ENCODE results near the gene UVSSA. TPM values are rescaled to one million over a fixed set of nuclear protein-coding genes. Genes with fewer than 3 reads are reported as not detected.

UVSSA gene
- total RNA-seq, 1 experiment from 2014 or later, result 12.6 TPM

DNA sequence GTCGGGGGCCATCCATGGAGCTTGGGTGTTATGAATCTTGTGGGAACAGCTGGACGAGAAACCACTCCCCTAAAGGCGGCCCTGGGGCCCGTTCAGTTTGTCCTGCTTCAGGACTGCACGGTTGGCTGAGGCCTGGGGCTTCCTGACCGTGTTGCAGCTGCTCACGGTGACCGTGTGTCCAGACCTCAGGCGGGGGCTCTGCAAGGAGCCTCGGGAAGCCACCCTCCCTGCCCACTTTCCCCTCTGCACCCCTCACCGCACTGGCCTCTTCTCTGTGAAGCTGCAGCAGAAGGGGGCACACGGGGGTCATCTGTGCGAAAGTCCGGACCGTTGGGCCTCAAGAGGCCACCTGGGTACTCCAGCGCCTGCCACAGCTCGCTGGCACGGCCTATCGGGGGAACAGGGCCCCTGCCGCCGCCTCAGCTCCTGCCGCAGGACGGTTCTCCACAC is 29.4 kb downstream of the UVSSA start:
- DNase-seq, result no peak
- H3K36me3 ChIP-seq (replicated peaks; ENCODE audit: control insufficient read depth, insufficient read depth, low read length), result no peaks in the 10 kb centered on the region; the same call in 1 of the 2 replicates
- H3K4me3 ChIP-seq (ENCODE audit: insufficient read depth, low read depth, low read length), result no peak overlapping the region
- H3K27me3 ChIP-seq (ENCODE audit: control insufficient read depth, insufficient read depth, low read length), result no peaks in the 10 kb centered on the region

GRCh38 chr4:1376841-1377605 is 30.0 kb downstream of the UVSSA start:
- H3K36me3 ChIP-seq (replicated peaks; ENCODE audit: control insufficient read depth, insufficient read depth, low read length), result no peaks in the 10 kb centered on the region
- H3K4me3 ChIP-seq (ENCODE audit: insufficient read depth, low read depth, low read length), result no peak overlapping the region
- no peak for DNase-seq
- no peaks in the 10 kb centered on the region for H3K27me3 ChIP-seq (ENCODE audit: control insufficient read depth, insufficient read depth, low read length)

- Histone ChIP-seq H3K4me3 (ENCODE audit: insufficient read depth, low read depth, low read length) (no peak overlapping the region), H3K27me3 (ENCODE audit: control insufficient read depth, insufficient read depth, low read length) (no peaks in the 10 kb centered on the region), H3K36me3 (replicated peaks; ENCODE audit: control insufficient read depth, insufficient read depth, low read length) (no peaks in the 10 kb centered on the region)
- no peak for DNase-seq
Observed at GRCh38 chr4:1377606-1378261, 30.7 kb downstream of the UVSSA start.

DNA sequence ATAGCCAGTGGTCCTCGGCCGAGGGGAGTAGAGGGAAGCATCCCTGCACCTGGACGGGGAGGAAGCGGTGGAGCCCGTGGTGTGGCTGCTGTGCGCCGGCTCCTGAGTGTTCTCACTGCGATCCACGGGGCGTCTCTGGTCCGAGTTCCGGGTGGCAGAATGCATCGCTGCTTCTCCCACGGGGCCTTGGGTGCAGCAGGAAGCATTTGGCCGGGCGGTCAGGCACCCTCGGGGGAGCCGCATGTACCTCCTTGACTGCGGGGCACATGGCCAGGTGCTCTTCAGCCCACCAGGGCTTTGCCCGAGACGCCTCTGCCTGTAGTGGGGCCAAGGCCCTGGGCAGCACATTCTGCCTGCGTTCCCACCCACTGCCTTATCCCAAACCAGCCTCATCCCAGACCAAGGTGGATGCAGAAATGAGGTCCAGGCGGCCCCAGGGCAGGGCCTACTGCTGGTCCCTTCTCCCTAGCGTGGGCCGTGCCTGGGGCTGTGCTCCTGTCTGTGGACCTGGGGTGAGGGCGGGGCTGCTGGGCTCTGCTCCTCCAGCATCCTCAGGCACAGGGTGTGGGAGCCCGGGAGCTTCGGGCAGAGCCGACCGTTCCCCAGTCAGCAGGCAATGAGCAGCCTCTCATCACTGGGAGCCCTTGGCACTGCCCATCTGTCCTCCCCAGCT is 31.7 kb downstream of the UVSSA start:
- H3K36me3 ChIP-seq (replicated peaks; ENCODE audit: control insufficient read depth, insufficient read depth, low read length), result no peaks in the 10 kb centered on the region
- no peak for DNase-seq
- no peak overlapping the region for H3K4me3 ChIP-seq (ENCODE audit: insufficient read depth, low read depth, low read length)
- H3K27me3 ChIP-seq (ENCODE audit: control insufficient read depth, insufficient read depth, low read length), result no peaks in the 10 kb centered on the region

GRCh38 chr4:1379351-1379781 is 32.4 kb downstream of the UVSSA start:
- DNase-seq, result no peak

DNA sequence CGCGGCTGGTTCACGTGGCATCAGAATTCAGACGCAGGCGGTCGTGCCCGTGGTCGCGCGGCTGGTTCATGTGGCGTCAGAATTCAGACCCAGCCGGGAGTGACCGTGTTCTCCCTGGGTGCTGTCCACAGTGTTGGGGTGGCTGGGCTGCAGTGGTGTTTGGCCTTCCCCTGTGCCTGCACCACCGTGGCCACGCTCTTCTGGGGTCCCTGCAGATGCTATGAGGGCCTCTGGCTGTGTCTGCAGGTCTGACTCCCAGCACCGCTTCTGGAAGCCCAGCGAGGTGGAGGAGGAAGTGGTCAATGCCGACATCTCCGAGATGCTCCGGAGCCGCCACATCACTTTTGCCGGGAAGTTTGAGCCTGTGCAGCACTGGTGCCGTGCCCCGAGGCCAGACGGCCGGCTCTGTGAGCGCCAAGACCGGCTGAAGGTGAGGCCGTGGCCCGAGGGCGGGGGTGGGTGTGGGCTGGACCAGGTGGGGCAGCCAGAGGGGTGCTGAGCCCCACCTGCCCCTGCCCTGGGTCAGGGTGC is 32.9 kb downstream of the UVSSA start:
- H3K4me3 ChIP-seq (ENCODE audit: insufficient read depth, low read depth, low read length), result no peak overlapping the region
- H3K36me3 ChIP-seq (replicated peaks; ENCODE audit: control insufficient read depth, insufficient read depth, low read length), result no peaks in the 10 kb centered on the region
- no peaks in the 10 kb centered on the region for H3K27me3 ChIP-seq (ENCODE audit: control insufficient read depth, insufficient read depth, low read length)
- DNase-seq, result no peak

More at GRCh38 chr4:1379351-1379781, 32.4 kb downstream of the UVSSA start:
- H3K27me3 ChIP-seq (ENCODE audit: control insufficient read depth, insufficient read depth, low read length), result no peaks in the 10 kb centered on the region
- H3K4me3 ChIP-seq (ENCODE audit: insufficient read depth, low read depth, low read length), result no peak overlapping the region
- no peaks in the 10 kb centered on the region for H3K36me3 ChIP-seq (replicated peaks; ENCODE audit: control insufficient read depth, insufficient read depth, low read length)

GRCh38 chr4:1380368-1381151 is 33.6 kb downstream of the UVSSA start:
- H3K27me3 ChIP-seq (ENCODE audit: control insufficient read depth, insufficient read depth, low read length), result no peaks in the 10 kb centered on the region
- DNase-seq, result no peak
- no peaks in the 10 kb centered on the region for H3K36me3 ChIP-seq (replicated peaks; ENCODE audit: control insufficient read depth, insufficient read depth, low read length)
- no peak overlapping the region for H3K4me3 ChIP-seq (ENCODE audit: insufficient read depth, low read depth, low read length)

- no peak for DNase-seq
- Histone ChIP-seq H3K36me3 (replicated peaks; ENCODE audit: control insufficient read depth, insufficient read depth, low read length) (peaks cover 2% of the 10 kb centered on the region; the same call in 1 of the 2 replicates), H3K4me3 (ENCODE audit: insufficient read depth, low read depth, low read length) (no peak overlapping the region), H3K27me3 (ENCODE audit: control insufficient read depth, insufficient read depth, low read length) (no peaks in the 10 kb centered on the region)
Observed at GRCh38 chr4:1381181-1381621, 34.2 kb downstream of the UVSSA start.

DNA sequence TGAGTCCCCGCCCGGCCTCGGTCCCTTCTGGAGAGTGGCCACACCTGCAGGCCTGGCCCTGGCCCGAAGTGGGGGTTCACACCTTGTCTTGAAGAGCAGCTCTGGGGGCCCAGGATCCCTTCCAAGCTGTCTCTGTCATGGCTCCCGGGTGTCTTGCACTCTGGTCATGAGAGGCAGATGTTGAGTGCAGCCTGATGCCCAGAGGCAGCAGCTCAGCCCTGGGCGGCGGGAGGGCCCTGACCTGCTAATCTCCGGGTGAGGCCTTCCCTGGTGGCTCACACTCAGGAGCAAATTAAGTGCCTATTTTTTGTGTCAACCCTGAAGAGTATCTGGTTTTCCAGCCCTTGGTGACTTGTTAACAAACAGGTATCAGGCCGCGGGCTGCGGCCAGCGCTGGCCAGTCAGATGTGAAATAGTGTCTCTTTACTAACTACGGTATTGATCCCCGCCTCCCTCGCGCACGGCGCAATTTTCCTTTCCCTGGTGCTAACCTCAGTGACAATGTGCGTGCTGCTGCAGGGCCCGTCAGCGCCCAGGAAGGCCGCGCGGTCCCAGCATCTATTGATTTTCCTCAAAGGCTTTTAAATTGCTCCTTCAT is 35.0 kb downstream of the UVSSA start:
- peaks cover 3% of the 10 kb centered on the region; the same call in 1 of the 2 replicates for H3K36me3 ChIP-seq (replicated peaks; ENCODE audit: control insufficient read depth, insufficient read depth, low read length)

DNA sequence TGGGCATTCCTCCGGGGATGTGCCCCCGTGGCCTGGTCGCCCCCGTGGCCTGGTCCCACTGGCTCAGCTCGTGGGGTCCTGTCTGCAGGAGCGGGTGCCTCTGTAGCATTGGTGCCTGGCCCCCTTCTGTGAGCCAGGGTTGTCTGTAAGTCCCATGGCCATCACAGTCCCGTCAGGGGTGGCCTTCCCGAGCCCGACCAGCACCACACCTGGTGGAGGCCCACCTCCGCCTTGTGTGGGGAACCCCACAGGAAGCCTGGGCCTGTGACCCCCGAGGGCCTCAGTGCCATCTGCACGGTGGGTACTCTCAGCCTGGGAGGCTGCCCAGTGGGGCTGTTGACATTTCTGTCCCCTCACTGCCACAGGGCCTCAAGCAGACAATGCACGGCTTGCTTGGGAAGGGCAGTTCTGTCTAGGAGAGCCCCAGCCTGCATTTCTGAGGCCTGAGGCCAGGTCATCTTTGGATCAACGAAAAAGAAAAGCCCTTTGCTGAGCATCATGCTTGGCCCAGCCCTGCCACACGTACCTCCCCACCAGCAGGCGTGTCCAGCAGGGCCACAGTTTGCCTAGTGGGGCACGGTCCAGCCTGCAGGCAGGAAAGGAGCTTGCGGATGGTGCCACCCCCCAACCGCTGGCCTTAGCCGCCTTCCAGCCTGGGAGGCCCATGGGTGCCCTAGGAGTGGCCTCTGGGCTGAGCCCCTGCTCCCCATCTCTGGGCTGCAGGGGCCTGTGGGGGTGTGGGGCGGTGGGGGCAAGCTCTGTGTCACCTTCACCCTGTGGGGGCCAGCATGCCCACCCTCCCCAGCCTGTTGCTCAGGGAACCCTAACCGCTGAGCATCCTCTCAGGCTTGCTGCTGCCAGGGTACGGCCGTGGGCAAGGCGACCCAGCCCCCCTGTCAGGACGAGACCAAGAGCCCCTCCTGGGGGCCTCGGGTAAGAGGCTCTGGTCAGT is 36.0 kb downstream of the UVSSA start:
- Histone ChIP-seq H3K27me3 (ENCODE audit: control insufficient read depth, insufficient read depth, low read length) (no peaks in the 10 kb centered on the region), H3K4me3 (ENCODE audit: insufficient read depth, low read depth, low read length) (no peak overlapping the region), H3K36me3 (replicated peaks; ENCODE audit: control insufficient read depth, insufficient read depth, low read length) (peaks cover 3% of the 10 kb centered on the region; the same call in 1 of the 2 replicates)
- no peak for DNase-seq

More for the DNA sequence above, 35.0 kb downstream of the UVSSA start:
- no peak for DNase-seq
- no peak overlapping the region for H3K4me3 ChIP-seq (ENCODE audit: insufficient read depth, low read depth, low read length)
- no peaks in the 10 kb centered on the region for H3K27me3 ChIP-seq (ENCODE audit: control insufficient read depth, insufficient read depth, low read length)

GRCh38 chr4:1383728-1384591 is 37.0 kb downstream of the UVSSA start:
- no peak overlapping the region for H3K4me3 ChIP-seq (ENCODE audit: insufficient read depth, low read depth, low read length)
- peaks cover 3% of the 10 kb centered on the region; the same call in 1 of the 2 replicates for H3K36me3 ChIP-seq (replicated peaks; ENCODE audit: control insufficient read depth, insufficient read depth, low read length)
- no peaks in the 10 kb centered on the region for H3K27me3 ChIP-seq (ENCODE audit: control insufficient read depth, insufficient read depth, low read length)
- no peak for DNase-seq
